ENCODE results near the gene KRT85. TPM values are rescaled to one million over a fixed set of nuclear protein-coding genes. Genes with fewer than 3 reads are reported as not detected.

The KRT85 gene
- total RNA-seq, 2 experiments from 2014 or later: not detected

DNA sequence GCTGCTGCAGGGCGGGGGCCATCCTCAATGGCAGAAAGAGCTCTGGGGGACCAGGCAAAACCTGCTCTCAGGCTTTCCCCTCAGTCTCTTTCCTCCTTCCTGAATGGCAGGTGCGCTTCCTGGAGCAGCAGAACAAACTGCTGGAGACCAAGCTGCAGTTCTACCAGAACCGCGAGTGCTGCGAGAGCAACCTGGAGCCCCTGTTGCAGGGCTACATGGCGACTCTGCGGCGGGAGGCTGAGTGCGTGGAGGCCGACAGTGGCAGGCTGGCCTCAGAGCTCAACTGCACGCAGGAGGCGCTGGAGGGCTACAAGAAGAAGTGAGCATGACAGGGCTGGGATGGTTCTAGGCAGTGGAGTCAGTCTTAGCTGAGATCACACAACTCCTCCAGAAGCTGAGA lies 23.2 kb downstream of the KRT85 start:
- intact Hi-C loops (cut with micrococcal nuclease; ENCODE audit: unreplicated experiment): no loop called here
- Histone ChIP-seq H3K9me3 (ENCODE audit: low read length) (no peaks in the 10 kb centered on the region), H3K27ac (ENCODE audit: low read depth, low read length, poor library complexity, severe bottlenecking) (no peak overlapping the region), H3K4me2 (ENCODE audit: low read length) (no peak overlapping the region), H3K4me3 (ENCODE audit: low read depth, low read length, poor library complexity, severe bottlenecking) (no peak overlapping the region), H2AFZ (ENCODE audit: low read length) (no peak overlapping the region), H3K9me2 (ENCODE audit: insufficient read depth, low read length) (no peaks in the 10 kb centered on the region), H3K4me1 (ENCODE audit: insufficient read depth, low read length, poor library complexity, severe bottlenecking) (no peaks in the 10 kb centered on the region), H4K20me1 (ENCODE audit: insufficient read depth, low read length) (no peaks in the 10 kb centered on the region), H3K36me3 (ENCODE audit: insufficient read depth, low read length) (no peaks in the 10 kb centered on the region), H3K79me2 (ENCODE audit: insufficient read depth, low read depth, low read length) (no peaks in the 10 kb centered on the region)
- no TSS peak for BruUV-seq (replicated peaks)
- TF ChIP-seq, protein P1, sequence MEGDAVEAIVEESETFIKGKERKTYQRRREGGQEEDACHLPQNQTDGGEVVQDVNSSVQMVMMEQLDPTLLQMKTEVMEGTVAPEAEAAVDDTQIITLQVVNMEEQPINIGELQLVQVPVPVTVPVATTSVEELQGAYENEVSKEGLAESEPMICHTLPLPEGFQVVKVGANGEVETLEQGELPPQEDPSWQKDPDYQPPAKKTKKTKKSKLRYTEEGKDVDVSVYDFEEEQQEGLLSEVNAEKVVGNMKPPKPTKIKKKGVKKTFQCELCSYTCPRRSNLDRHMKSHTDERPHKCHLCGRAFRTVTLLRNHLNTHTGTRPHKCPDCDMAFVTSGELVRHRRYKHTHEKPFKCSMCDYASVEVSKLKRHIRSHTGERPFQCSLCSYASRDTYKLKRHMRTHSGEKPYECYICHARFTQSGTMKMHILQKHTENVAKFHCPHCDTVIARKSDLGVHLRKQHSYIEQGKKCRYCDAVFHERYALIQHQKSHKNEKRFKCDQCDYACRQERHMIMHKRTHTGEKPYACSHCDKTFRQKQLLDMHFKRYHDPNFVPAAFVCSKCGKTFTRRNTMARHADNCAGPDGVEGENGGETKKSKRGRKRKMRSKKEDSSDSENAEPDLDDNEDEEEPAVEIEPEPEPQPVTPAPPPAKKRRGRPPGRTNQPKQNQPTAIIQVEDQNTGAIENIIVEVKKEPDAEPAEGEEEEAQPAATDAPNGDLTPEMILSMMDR (conservative IDR thresholded peaks at IDR 0.05; ENCODE audit: low read length): no peak
- TF ChIP-seq EZH2phosphoT487 (IDR thresholded peaks at IDR 0.05; ENCODE audit: borderline replicate concordance, low read depth, low read length): no peak
- ChIA-PET POLR2A (no interaction called here), CTCF (ENCODE audit: unreplicated experiment) (no interaction called here)
- DNase-seq (ENCODE audit: low spot score): no peak

DNA sequence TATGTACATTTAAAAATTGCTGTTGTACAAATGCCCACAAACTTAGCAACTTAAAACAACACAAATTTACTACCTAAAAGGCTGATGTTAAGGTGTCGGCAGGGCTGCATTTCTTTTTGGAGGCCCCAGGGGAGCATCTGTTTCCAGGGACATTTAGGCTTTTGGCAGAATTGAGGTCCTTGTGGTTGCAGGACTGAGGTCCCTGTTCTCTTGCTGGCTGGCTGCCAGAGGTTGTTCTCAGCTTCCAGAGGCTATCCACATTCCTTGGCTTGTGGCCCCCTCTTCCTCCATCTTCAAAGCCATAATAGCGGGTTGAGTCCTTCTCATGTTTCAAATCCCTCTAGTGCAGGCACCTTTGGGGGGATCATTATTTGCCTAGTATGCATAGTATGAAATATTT lies 23.7 kb downstream of the KRT85 start:
- no peak overlapping the region for H3K27ac ChIP-seq (ENCODE audit: low read depth, low read length, poor library complexity, severe bottlenecking)
- DNase-seq (ENCODE audit: low spot score): no peak
- intact Hi-C loops (cut with micrococcal nuclease; ENCODE audit: unreplicated experiment): no loop called here
- ChIA-PET POLR2A (no interaction called here), CTCF (ENCODE audit: unreplicated experiment) (no interaction called here)
- H3K4me3 ChIP-seq (ENCODE audit: low read depth, low read length, poor library complexity, severe bottlenecking): no peak overlapping the region
- no peaks in the 10 kb centered on the region for H4K20me1 ChIP-seq (ENCODE audit: insufficient read depth, low read length)
- H3K9me2 ChIP-seq (ENCODE audit: insufficient read depth, low read length): no peaks in the 10 kb centered on the region
- BruUV-seq (replicated peaks): no TSS peak
- H3K4me2 ChIP-seq (ENCODE audit: low read length): no peak overlapping the region
- H2AFZ ChIP-seq (ENCODE audit: low read length): no peak overlapping the region
- no peaks in the 10 kb centered on the region for H3K36me3 ChIP-seq (ENCODE audit: insufficient read depth, low read length)
- no peaks in the 10 kb centered on the region for H3K9me3 ChIP-seq (ENCODE audit: low read length)
- no peaks in the 10 kb centered on the region for H3K4me1 ChIP-seq (ENCODE audit: insufficient read depth, low read length, poor library complexity, severe bottlenecking)
- no peak for TF ChIP-seq EZH2phosphoT487 (IDR thresholded peaks at IDR 0.05; ENCODE audit: borderline replicate concordance, low read depth, low read length)
- TF ChIP-seq, protein P1 (conservative IDR thresholded peaks at IDR 0.05; ENCODE audit: low read length): no peak
- no peaks in the 10 kb centered on the region for H3K79me2 ChIP-seq (ENCODE audit: insufficient read depth, low read depth, low read length)

DNA sequence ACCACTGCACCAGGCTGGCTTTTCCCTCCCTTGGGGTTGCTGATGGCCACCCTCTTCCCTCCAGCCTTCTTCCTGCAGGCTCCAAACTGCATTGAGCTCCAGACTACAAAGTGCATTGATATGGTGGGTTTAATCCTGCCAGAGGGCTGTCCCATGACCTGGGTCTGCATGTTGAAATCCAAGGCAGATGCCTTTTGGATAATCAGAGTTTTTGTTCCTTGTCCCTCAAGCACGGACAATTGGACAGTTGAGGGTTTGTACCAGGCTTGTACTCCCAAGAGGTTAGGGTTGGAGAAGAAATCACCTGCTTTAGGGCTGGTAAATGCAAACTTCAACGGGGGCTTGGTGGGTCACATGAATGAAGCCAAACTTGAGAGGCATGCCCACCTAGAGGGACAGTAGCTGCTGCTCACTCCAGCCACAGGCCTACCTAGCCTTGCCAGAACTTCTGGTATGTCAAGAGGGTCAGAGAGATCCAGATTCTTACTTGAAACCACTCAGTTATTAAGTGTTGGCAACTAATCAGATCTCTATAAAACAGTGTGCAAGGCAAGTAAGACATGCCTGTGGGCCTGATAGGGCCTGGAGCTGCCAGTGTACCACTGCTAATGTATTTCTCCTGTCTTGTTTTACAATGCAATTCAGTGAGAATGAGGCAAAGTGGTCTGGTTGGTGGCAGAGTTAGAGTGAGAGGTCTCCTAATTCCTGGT lies 24.3 kb downstream of the KRT85 start:
- Histone ChIP-seq H3K79me2 (ENCODE audit: insufficient read depth, low read depth, low read length) (no peaks in the 10 kb centered on the region), H2AFZ (ENCODE audit: low read length) (no peak overlapping the region), H3K4me2 (ENCODE audit: low read length) (no peak overlapping the region), H3K9me2 (ENCODE audit: insufficient read depth, low read length) (no peaks in the 10 kb centered on the region), H4K20me1 (ENCODE audit: insufficient read depth, low read length) (no peaks in the 10 kb centered on the region), H3K27ac (ENCODE audit: low read depth, low read length, poor library complexity, severe bottlenecking) (no peak overlapping the region), H3K4me3 (ENCODE audit: low read depth, low read length, poor library complexity, severe bottlenecking) (no peak overlapping the region), H3K36me3 (ENCODE audit: insufficient read depth, low read length) (no peaks in the 10 kb centered on the region), H3K4me1 (ENCODE audit: insufficient read depth, low read length, poor library complexity, severe bottlenecking) (no peaks in the 10 kb centered on the region), H3K9me3 (ENCODE audit: low read length) (no peaks in the 10 kb centered on the region)
- ChIA-PET CTCF (ENCODE audit: unreplicated experiment) (no interaction called here), POLR2A (no interaction called here)
- no peak for DNase-seq (ENCODE audit: low spot score)
- intact Hi-C loops (cut with micrococcal nuclease; ENCODE audit: unreplicated experiment): no loop called here
- BruUV-seq (replicated peaks): no TSS peak
- TF ChIP-seq EZH2phosphoT487 (IDR thresholded peaks at IDR 0.05; ENCODE audit: borderline replicate concordance, low read depth, low read length): no peak
- TF ChIP-seq, protein P1 (conservative IDR thresholded peaks at IDR 0.05; ENCODE audit: low read length): no peak
